Muscle layer of colon (tissue), 2 donors: ENCODE data around the gene CAPZB.

ENCODE experiments used
- H3K27ac ChIP-seq: one replicate; pipeline ENCODE4 v1.7.0; 2013; ENCODE audit warnings: low read depth, mild to moderate bottlenecking, low read length, moderate library complexity
- H3K27me3 ChIP-seq, 2 donors: one replicate each; pipeline ENCODE4 v1.7.0; 2013; ENCODE audit warnings: low read length in 2 of 2, mild to moderate bottlenecking in 2 of 2; ENCODE audit not compliant: insufficient read depth in 2 of 2, control insufficient read depth in 1 of 2
- H3K36me3 ChIP-seq: one replicate; pipeline ENCODE4 v1.7.0; 2013; ENCODE audit warnings: mild to moderate bottlenecking, low read length; ENCODE audit not compliant: insufficient read depth
- H3K4me1 ChIP-seq: one replicate; pipeline ENCODE4 v1.7.0; 2013; ENCODE audit warnings: mild to moderate bottlenecking, low read length; ENCODE audit not compliant: insufficient read depth
- H3K4me3 ChIP-seq, 2 donors: one replicate each; pipeline ENCODE4 v1.7.0; 2013; ENCODE audit warnings: low read length in 2 of 2, low read depth in 1 of 2, mild to moderate bottlenecking in 1 of 2, moderate library complexity in 1 of 2
- H3K9ac ChIP-seq: one replicate; pipeline ENCODE4 v1.7.0; 2013; ENCODE audit warnings: low read length
- H3K9me3 ChIP-seq: one replicate; pipeline ENCODE4 v1.7.0; 2013; ENCODE audit warnings: mild to moderate bottlenecking, low read length
- donor health status: abdominal sarcoma.
- donor health status: Adenocarcinoma of cecum.

CAPZB gene

GRCh38 chr1:19444296-19445021 is 40.9 kb downstream of the CAPZB start:
- Histone ChIP-seq H3K9ac (no peak overlapping the region), H3K4me1 (peaks cover 86% of the 10 kb centered on the region), H3K27me3 (no peaks in the 10 kb centered on the region), H3K9me3 (no peaks in the 10 kb centered on the region), H3K27ac (peak overlapping the region; percentile 68), H3K36me3 (no peaks in the 10 kb centered on the region), H3K4me3 (no peak overlapping the region)

GRCh38 chr1:19443326-19443725 is 42.0 kb downstream of the CAPZB start:
- Histone ChIP-seq H3K36me3 (no peaks in the 10 kb centered on the region), H3K4me3 (no peak overlapping the region), H3K4me1 (peaks cover 86% of the 10 kb centered on the region), H3K27me3 (no peaks in the 10 kb centered on the region), H3K9ac (no peak overlapping the region), H3K9me3 (no peaks in the 10 kb centered on the region), H3K27ac (peak overlapping the region; percentile 68)

GRCh38 chr1:19442154-19443096 is 42.9 kb downstream of the CAPZB start:
- Histone ChIP-seq H3K9me3 (no peaks in the 10 kb centered on the region), H3K4me1 (peaks cover 86% of the 10 kb centered on the region), H3K27me3 (no peaks in the 10 kb centered on the region), H3K36me3 (no peaks in the 10 kb centered on the region), H3K9ac (peak overlapping the region; percentile 50), H3K4me3 (peak overlapping the region in 1 of 2 donors; percentile 1), H3K27ac (peak overlapping the region; percentile 71)

GRCh38 chr1:19441048-19441780 is 44.1 kb downstream of the CAPZB start:
- no peaks in the 10 kb centered on the region for H3K36me3 ChIP-seq
- H3K27me3 ChIP-seq, result no peaks in the 10 kb centered on the region
- H3K9me3 ChIP-seq, result no peaks in the 10 kb centered on the region
- no peak overlapping the region for H3K9ac ChIP-seq
- H3K4me3 ChIP-seq, result no peak overlapping the region
- peaks cover 86% of the 10 kb centered on the region for H3K4me1 ChIP-seq
- H3K27ac ChIP-seq, result peak overlapping the region; percentile 25

GRCh38 chr1:19439464-19440171 is 45.7 kb downstream of the CAPZB start:
- no peaks in the 10 kb centered on the region for H3K9me3 ChIP-seq
- no peak overlapping the region for H3K4me3 ChIP-seq
- H3K36me3 ChIP-seq, result no peaks in the 10 kb centered on the region
- no peak overlapping the region for H3K9ac ChIP-seq
- peak overlapping the region; percentile 93 for H3K27ac ChIP-seq
- H3K27me3 ChIP-seq, result no peaks in the 10 kb centered on the region
- H3K4me1 ChIP-seq, result peaks cover 92% of the 10 kb centered on the region

GRCh38 chr1:19438516-19439195 is 46.7 kb downstream of the CAPZB start:
- Histone ChIP-seq H3K27ac (peak overlapping the region; percentile 93), H3K27me3 (no peaks in the 10 kb centered on the region), H3K9me3 (no peaks in the 10 kb centered on the region), H3K4me3 (peak overlapping the region in 1 of 2 donors; percentile 2), H3K36me3 (no peaks in the 10 kb centered on the region), H3K4me1 (peaks cover 98% of the 10 kb centered on the region), H3K9ac (peak overlapping the region; percentile 12)

- H3K27ac ChIP-seq, result peak overlapping the region; percentile 93
- no peaks in the 10 kb centered on the region for H3K9me3 ChIP-seq
- H3K36me3 ChIP-seq, result no peaks in the 10 kb centered on the region
- H3K27me3 ChIP-seq, result no peaks in the 10 kb centered on the region
- peak overlapping the region; percentile 12 for H3K9ac ChIP-seq
- H3K4me1 ChIP-seq, result peaks cover 100% of the 10 kb centered on the region
- H3K4me3 ChIP-seq, result peak overlapping the region in 1 of 2 donors; percentile 2
Observed at GRCh38 chr1:19437891-19438294, 47.4 kb downstream of the CAPZB start.

GRCh38 chr1:19436716-19437476 is 48.4 kb downstream of the CAPZB start:
- Histone ChIP-seq H3K4me1 (peaks cover 96% of the 10 kb centered on the region), H3K4me3 (no peak overlapping the region), H3K27me3 (no peaks in the 10 kb centered on the region), H3K9me3 (no peaks in the 10 kb centered on the region), H3K27ac (peak overlapping the region; percentile 93), H3K9ac (peak overlapping the region; percentile 0), H3K36me3 (no peaks in the 10 kb centered on the region)

GRCh38 chr1:19435851-19436455 is 49.4 kb downstream of the CAPZB start:
- no peak overlapping the region for H3K4me3 ChIP-seq
- H3K36me3 ChIP-seq, result no peaks in the 10 kb centered on the region
- peaks cover 90% of the 10 kb centered on the region for H3K4me1 ChIP-seq
- H3K27ac ChIP-seq, result peak overlapping the region; percentile 93
- no peak overlapping the region for H3K9ac ChIP-seq
- H3K9me3 ChIP-seq, result no peaks in the 10 kb centered on the region
- no peaks in the 10 kb centered on the region for H3K27me3 ChIP-seq
